COLO829 (cell line): Measurements from ENCODE around the gene AMIGO2.
"Not testable (repeated sequence)": the region's sequence is repeated elsewhere in the genome, so short reads cannot be mapped to it uniquely, and the experiment has no call there.

Experiments
- DNase-seq: peaks from one replicate; pipeline ENCODE4 v3.0.0; 2012; ENCODE audit warnings: low spot score

Gene AMIGO2

GRCh38 chr12:47074757-47075156, 5.0 kb downstream of the AMIGO2 start:
- DNase-seq = no peak

GRCh38 chr12:47073951-47074350, 5.8 kb downstream of the AMIGO2 start:
- no peak for DNase-seq

- no peak for DNase-seq
Measured at GRCh38 chr12:47071241-47071852, 8.4 kb downstream of the AMIGO2 start.

- no peak for DNase-seq
Measured at GRCh38 chr12:47070310-47070709, 9.4 kb downstream of the AMIGO2 start.

GRCh38 chr12:47068539-47068938, 11.2 kb downstream of the AMIGO2 start:
- peak; percentile 19 for DNase-seq

- DNase-seq = no peak
Measured at GRCh38 chr12:47067771-47068431, 11.9 kb downstream of the AMIGO2 start.

GRCh38 chr12:47067176-47067575, 12.6 kb downstream of the AMIGO2 start:
- DNase-seq = no peak

- DNase-seq = no peak
Measured at GRCh38 chr12:47066278-47067025, 13.3 kb downstream of the AMIGO2 start.

GRCh38 chr12:47065546-47065945, 14.2 kb downstream of the AMIGO2 start:
- no peak for DNase-seq

GRCh38 chr12:47058640-47059039, 21.1 kb downstream of the AMIGO2 start:
- DNase-seq = not testable (repeated sequence)

- not testable (repeated sequence) for DNase-seq
Measured at GRCh38 chr12:47056944-47057343, 22.8 kb downstream of the AMIGO2 start.

GRCh38 chr12:47055856-47056255, 23.9 kb downstream of the AMIGO2 start:
- not testable (repeated sequence) for DNase-seq

GRCh38 chr12:47054659-47055058, 25.1 kb downstream of the AMIGO2 start:
- no peak for DNase-seq

- DNase-seq = no peak
Measured at GRCh38 chr12:47053961-47054360, 25.8 kb downstream of the AMIGO2 start.

GRCh38 chr12:47052274-47052673, 27.5 kb downstream of the AMIGO2 start:
- no peak for DNase-seq

- DNase-seq = not testable (repeated sequence)
Measured at GRCh38 chr12:47051291-47051690, 28.5 kb downstream of the AMIGO2 start.

GRCh38 chr12:47048541-47048940, 31.2 kb downstream of the AMIGO2 start:
- no peak for DNase-seq

- DNase-seq = no peak
Measured at GRCh38 chr12:47041327-47041726, 38.4 kb downstream of the AMIGO2 start.

GRCh38 chr12:47039756-47040155, 40.0 kb downstream of the AMIGO2 start:
- no peak for DNase-seq

- no peak for DNase-seq
Measured at GRCh38 chr12:47039079-47039478, 40.7 kb downstream of the AMIGO2 start.

GRCh38 chr12:47038270-47038748, 41.5 kb downstream of the AMIGO2 start:
- DNase-seq = no peak

- no peak for DNase-seq
Measured at GRCh38 chr12:47035484-47035883, 44.3 kb downstream of the AMIGO2 start.

- DNase-seq = no peak
Measured at GRCh38 chr12:47034661-47035060, 45.1 kb downstream of the AMIGO2 start.
